Embryonic facial prominence (tissue), 1 donor: ENCODE measurements around the gene SYNPR.
"Not testable (repeated sequence)": the region's sequence is repeated elsewhere in the genome, so short reads cannot be mapped to it uniquely, and the experiment has no call there.

Source experiments
- DNase-seq: peaks from one replicate; pipeline ENCODE4 v3.0.0-alpha.2; 2016; ENCODE audit errors: extremely low spot score

Gene SYNPR

DNA sequence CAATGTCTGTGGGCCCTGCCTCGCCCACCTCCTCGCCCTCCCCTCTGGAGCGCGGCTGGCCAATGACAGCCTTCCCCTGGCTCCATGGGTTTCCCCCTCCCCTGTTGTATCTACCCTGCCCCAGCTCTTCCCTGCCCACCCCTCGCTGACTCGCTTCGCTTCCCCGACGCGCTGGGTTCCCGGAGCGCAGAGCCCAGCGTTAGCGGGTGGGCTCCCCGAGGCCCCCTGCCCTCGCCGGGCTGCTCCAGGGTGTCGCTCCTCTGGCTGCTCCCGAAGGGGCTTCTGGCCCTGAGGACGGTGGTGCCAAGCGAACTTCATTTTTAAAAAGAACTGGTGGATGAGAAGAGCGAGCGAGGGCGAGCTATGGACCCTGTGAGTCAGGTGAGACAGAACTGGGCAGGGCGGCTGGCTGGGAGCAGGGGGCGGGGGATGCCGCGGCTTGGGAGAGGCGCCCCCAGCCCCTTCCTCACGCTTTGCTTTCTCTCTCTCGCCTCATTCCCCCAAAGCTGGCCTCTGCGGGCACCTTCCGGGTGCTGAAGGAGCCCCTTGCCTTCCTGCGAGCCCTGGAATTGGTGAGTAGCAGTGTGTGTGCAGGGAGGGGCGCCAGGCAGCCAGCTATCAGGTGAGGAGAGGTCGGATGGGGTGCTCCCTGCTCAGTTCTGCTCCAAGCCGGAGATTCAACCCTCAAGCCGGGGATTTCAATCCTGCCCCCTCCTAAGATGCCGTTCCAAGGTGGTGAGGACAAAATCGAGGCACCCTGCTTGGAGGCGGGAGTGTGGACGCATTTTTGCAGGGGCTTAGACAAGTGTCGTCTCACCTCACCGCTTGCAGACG, at the start of gene SYNPR:
Gene SYNPR, plus strand, starts transcription at position 138 of the 834 bp plus-strand sequence.
- DNase-seq, result no peak

DNA sequence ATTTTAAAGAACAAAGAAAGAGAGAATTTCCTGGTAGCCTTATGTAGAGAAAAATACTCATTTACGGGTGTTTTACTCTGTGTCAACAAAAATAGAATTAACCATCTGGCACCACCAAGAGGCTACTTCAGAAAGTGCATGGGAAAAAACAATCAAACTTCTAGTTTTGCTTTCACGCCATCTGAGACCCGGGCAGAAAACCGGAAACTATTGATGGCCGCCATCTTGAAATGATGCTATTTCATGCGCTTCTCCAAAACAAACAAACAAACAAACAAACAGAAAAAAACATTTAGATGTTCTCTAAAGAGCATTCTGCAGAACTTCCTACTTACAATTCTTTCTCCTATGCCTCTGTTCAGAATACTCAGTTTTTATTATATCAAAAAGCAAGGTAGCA, 49.4 kb upstream of the SYNPR start:
- no peak for DNase-seq

DNA sequence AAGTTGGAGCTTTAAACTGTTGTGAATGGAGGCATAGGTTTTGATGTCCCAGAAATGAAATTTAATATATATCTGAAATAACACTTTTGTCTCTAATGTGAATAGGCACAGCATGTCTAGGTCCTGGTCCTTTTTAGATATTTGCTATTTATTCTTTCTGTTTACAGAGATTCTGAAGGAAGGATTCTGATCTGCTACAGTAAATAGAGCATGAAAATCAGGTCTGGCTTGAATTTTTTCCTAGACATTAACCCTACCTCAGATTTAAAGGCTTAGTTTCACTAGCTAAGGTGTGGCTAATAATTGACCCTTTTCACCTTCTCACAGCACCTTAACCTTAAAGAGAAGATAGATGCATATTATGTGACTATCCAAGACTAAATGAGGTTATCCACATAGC, 48.0 kb upstream of the SYNPR start:
- DNase-seq, result no peak

DNA sequence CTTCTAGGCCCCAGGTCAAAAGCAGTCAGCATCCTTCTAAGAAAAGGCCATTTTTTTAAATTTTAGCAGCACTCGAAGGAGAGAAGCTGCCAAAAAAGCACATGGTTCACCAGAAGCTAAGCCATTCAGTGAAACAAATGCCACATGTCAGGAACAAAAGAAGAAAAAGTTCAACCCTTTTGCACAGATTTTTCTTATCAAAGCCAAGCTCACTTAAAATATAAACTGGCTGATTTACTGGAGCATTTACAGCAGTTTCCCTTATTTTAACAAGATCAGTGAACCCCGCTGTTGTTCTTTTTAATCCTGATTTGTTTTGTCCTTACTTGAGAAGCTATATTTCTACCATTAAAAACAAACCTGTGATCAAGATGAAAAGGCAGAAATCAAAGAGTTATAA, 46.5 kb upstream of the SYNPR start:
- DNase-seq, result no peak

DNA sequence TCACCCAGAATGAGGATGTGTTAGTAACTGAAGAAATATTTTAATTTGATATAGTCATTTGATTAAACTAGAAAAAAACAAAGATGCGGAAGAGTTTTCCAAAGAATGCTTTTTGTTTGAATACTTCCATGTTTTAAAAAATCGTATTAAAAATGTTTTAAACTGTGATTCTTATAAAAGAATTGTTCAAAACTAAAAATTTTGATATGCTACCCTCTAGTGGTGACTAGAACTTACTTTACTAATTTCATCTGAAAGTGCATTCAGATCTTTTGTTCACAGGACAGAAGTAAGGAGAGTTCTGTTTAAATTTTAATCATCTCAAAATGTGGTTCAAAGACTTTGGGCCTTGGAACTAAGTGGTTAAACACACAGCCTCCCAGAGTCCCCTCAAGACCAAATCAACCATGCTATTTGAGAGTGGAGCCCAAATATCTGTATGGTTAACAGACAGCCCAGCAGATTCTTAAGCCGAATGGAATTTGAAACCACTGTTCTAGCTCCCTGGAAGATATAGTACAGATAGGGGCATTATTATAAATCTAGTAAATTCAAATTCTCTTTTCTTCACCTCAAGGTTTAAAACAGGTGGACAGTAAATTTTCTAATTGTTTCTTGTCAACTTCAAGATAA, 45.2 kb upstream of the SYNPR start:
- DNase-seq, result no peak

DNA sequence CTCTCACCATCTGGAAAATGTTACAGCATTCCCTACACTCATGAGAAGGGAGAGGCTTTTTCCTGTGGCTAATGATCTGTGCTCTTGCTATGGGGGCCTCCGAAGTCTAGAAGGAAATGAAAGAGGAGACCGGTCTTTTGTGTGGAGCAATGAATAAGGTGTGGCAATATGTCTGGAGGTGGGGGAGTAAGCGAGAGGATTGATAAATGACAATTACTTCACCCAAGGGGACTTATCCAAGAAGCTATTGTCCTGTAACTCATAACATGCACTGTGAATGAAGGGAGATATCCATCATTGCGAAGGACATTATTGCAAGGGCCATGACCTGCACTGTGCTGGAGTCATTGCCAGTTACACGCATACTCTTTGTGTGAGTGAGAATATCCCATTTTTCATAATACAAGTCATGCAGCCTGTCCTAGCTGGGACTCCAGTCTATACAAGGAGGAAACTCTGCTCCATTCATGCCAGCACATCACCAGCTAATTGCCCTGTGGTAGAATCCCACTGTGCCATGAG, 37.7 kb upstream of the SYNPR start:
- DNase-seq, result no peak

DNA sequence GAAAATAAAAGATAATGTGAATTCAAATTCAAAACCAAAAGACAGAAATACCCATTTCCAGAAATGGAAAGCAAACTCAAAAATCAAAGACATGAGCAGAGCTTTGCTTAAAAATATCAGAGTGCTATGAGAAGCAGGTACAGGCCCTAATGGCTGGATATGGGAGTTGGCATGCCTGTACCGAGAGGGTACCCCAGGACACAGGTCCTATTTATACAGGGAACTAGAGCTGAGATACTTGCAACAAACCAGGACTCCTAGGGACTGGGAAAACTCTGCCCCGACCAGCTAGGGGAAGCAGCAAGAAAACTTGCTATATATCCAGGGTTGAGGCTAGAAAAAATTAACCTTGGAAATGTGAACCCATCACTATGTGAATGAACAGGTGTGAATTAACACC, 36.0 kb upstream of the SYNPR start:
- DNase-seq, result no peak

DNA sequence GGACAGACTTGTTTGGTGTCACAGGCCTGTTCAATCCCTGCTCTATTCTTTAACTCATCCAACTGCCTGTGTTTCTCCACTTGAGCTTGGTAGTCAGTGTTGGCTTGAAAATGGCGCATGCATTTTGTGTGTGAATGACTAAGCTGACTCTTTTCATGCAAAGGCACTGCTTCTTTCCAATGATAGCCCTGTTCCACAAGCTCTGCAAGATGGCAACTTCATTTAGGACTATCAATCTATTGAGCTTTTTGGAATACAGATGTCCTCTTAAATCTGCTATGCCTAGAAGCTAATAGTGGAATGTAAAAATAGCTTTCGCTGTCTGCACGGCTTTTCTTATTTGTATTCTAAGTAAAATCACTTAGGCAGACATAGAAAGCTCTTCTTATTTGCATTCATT, 33.6 kb upstream of the SYNPR start:
- no peak for DNase-seq

DNA sequence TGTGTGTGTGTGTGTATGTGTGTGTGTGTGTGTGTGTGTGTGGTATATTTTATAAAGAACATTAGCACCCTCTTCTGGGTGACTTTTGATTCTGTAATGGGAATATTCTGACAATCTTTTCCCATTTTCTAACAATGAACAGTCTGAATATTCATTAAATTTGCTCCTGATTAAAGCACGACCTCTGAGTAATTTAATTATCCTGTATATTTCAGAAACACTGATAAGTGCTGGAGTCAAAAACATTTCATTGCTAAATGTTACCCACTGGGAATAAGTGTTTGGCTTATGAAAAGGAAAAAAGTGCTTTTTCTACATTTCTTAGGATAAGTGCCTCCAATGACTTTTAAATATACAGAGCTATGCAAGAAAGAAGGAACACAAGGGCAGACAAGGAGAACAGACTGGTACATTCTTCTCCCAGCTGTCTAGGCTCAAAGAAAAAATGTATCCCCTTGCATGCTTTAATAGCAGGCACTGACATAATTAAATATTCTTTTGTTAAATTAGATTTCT, 32.3 kb upstream of the SYNPR start:
- DNase-seq, result no peak

DNA sequence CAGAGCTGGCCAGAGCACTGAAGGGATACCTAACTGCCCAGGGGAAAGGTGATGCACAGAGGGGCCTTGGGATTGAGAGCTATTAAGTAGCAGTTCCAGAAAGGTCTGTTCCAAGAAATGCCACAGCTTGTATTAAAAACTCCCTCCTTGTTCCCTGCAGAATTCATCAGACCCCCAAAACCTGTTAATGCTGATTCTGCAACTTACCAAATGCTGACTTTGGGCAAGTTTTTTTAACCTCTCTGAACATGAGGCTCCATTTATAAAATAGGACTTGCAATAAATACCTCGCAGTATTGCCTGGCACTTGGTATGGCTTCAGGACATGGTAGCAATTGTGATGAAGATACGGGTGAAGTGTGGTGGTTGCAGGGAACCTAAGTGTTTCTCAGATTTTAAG, 30.1 kb upstream of the SYNPR start:
- no peak for DNase-seq

DNA sequence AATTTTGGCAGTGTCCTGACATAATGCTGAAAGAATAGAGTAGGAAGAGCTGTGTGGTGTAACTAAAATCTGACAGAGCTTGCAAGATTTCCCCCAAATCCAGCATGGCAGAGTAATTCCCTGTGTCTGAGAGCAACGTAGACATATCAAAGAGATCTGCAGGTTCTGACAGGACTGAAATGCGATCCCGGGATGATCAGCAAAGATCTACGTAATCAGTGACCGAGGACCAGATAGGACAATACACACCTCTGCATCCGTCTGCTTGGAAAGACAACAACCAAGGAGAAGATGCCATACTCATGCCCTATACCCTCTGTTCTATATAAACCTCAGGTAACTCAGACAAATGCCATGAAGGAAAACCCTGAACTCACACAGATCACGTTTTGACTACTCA, 26.6 kb upstream of the SYNPR start:
- DNase-seq, result no peak

DNA sequence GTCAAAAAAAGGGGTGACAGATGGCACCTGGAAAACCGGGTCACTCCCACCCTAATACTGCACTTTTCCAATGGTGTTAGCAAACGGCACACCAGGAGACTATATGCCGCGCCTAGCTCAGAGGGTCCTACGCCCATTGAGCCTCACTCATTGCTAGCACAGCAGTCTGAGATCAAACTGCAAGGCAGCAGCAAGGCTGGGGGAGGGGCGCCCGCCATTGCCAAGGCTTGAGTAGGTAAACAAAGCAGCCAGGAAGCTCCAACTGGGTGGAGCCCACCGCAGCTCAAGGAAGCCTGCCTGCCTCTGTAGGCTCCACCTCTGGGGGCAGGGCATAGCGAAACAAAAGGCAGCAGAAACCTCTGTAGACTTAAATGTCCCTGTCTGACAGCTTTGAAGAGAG, 22.3 kb upstream of the SYNPR start:
- DNase-seq, result not testable (repeated sequence)

DNA sequence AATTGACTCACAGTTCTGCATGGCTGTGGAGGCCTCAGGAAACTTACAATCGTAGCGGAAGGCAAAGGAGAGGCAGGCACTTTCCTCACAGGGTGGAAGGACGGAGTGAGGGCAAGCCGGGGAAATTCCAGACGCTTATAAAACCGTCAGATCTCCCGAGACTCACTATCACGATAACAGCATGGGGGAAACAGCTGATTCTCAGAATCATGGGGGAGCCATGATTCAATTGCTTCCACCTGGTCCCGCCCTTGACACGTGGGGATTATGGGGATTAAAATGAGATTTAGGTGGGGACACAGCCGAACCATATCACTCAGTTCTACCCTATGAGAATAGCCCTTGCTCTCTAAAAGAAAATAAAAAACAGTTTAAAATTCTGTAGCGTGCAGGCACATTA, 13.4 kb upstream of the SYNPR start:
- no peak for DNase-seq

DNA sequence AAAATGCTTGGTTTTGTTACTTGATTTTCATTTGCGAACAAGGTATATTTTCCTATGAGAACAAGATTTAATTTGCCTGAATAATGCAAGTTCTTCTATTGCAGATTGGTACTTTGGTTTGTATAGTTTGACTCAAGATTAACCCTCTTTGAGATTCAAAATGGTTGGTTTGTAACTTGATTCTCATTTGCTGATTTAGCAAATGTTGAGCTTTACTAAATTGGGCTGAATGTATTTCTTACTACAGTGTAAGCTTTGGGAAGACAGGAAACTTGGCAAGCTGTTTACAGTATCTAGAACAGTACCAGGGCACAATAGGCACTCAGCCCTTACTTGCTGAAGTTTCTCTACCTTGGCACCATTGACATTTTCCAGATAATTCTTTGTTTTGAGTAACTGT, 3.7 kb upstream of the SYNPR start:
- no peak for DNase-seq

DNA sequence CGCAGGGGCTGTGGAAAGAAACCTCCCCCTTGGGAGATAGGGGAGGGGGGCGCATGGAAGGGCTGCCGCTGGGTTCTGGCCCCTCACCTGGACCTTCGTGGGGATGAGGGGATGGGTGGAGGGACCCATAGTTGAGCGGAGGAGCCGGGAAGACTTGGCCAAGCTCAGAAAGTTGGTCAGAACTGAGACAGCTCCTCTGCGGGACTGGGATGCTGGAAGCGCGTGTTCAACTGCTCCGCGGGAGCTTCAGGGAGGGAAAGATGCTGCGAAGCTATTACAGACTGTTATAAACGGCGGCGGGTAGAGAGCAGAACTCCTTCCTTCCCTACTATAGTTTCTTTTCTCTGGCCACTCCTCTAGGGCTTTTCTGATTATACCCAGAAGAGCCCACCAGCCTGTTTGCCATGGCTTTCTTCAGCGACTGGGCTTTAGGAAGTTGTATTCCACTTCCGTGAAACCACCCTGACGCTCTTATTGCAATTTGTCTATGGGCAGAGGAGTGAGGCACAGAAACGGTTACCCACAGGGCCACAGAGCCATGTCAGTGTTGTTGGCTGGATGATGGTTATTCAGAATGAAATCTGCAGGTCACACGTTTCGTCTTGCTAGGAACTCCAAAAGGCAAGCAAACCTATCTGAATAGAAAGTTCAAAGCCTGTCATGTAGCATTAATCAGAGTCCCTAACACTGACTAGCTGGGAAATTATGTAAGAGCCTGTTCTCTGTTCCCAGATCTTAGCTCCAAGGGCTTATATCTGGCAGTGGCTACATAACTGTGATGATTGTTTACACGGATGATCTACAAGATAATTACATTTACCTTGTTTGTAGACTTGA, 1.1 kb downstream of the SYNPR start:
- DNase-seq, result no peak

DNA sequence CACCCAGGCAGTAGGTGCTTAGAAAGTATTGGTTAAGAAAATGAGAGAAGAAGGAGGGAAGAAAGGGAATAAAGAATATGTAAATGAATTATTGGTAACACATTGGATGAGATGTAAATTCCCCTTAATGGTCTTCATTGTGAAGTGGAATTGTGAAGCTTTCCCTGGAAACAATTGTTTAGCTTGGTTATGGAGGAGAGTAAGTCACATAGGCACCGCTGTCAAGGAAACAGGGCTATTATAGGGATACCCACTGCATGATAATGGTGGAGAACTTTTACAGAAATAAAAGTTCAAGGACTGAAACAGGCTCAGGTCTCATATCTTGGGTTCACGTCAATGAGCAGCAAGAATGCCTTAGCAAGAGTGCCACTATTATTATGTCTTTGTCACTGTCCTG, 9.5 kb downstream of the SYNPR start:
- no peak for DNase-seq

DNA sequence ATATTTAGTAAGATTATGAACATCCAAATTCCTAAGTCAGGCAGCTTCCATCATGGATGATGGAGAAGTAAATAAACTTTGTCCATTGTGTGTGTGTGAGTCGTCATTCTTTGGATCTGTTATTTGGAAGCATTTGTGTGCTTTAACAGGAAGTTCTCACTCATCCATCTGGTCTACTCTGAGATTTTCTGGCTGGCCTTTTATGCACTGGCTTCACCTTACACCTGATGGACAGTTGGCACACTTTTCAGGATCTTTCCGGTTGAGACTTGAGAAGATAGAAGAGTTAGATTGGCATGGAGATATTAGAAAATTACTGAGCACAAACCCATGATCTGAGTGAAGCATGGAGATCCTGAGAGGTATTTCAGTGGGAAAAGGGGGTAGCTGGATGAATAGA, 12.6 kb downstream of the SYNPR start:
- DNase-seq, result no peak

DNA sequence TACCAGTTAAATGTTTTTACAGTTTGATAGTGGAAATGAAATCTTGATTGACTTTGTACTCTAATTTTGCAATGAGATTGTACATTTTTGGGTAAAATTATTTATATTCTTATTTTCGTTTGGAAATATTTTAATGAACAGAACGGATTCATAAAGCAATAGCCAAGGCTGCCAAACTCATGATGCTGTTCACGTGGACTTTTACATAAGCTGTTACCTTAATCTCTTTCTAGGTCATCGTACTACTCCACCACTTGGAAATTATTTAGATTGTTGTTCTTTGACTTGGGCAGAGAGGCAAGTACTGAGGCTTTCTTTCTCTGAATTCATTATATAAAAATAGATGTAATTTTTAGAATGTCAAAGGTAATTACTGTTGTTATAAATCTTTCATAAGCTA, 16.2 kb downstream of the SYNPR start:
- no peak for DNase-seq

DNA sequence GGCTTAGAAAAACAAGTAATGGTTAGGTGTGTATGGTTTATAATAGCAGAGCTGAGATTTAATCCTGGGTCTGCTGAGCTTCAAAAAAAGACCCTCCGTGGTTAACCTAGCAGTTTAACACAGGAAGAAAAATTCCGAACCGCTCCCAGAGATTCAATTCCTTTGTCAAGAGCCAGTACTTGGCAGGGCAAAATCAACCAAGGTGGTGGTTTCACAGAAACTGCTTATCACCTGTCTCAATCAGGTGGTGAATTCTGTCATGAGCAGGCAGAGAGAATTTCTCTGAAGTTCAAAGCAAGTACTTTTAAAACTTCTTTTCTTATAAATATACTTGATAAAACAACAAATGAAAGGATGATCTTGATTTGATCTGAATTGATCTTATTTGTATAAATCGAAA, 17.2 kb downstream of the SYNPR start:
- DNase-seq, result no peak

DNA sequence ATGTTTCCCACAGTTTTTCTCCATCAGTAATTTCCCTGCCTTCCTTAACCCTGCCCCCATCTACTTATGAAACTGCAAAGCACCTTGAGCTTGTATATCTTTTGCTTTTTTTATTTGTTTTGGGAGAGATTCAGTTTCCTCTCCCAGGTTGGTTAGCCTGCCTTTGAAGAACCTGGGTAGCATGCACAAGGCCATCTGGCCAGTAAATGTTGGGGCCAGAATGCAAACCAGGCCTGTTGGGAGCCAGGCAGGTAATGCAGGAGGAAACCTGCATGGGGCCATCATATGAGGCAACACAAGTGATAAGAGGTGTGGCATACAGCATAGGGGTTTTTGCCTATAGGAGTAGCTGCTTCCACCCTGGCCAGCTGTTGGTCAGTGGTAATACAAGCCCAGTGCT, 17.7 kb downstream of the SYNPR start:
- no peak for DNase-seq

DNA sequence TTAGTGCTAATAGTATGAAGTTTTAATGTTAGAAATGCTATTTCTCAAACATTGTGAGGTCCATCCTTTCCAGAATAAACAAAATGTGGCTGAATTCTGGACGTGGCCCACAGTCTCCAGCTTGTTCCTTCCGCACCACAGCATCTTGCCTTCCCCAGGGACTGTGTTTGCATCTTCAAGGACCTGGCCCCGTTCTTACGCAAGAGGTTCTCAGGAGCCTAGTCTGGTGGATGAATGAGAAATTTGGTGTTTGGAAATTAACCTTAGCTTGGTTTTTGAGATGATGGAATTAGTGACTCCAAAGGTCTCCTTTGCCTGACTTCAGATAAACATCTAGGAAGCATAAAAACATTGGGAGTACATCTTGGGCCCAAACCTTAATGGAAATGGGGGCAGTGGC, 18.1 kb downstream of the SYNPR start:
- no peak for DNase-seq

DNA sequence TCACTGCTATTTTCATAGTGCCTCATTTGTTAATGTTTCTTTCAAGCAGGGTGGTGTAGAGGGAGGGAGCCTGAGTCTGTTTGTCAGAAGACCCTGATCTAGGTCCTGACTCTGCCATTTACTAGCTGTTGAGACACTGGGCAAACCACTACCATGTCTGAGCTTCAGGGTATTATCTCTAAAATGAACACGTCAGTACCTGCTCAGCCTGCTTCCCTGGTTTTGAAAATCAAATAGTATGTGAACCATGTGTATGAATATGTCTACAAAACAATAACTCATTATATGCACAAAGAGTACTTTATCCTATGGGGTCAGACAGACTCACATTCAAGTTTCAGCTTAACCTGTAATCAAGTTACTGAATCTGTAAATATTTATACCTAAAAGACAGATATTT, 25.1 kb downstream of the SYNPR start:
- no peak for DNase-seq
